Measurements from ENCODE around the gene ZNF500. TPM values are rescaled to one million over a fixed set of nuclear protein-coding genes. Genes with fewer than 3 reads are reported as not detected.

The ZNF500 gene
- total and polyA plus RNA-seq, 2 of the 4 experiments (the other 2 are of a cell fraction), result 4.5 to 5.9 TPM

GRCh38 chr16:4783951-4784336 lies 17.0 kb upstream of the ZNF500 start:
- Histone ChIP-seq H2BK5ac (ENCODE audit: low read depth, low read length, poor library complexity, severe bottlenecking) (no peak overlapping the region), H3K4me2 (ENCODE audit: low read depth, low read length) (no peak overlapping the region), H2BK15ac (ENCODE audit: low read depth, low read length) (no peak overlapping the region), H3K9me3 (ENCODE audit: control insufficient read depth, insufficient read depth, low read length) (no peaks in the 10 kb centered on the region), H3K4me1 (ENCODE audit: control insufficient read depth, insufficient read depth, low read length) (no peaks in the 10 kb centered on the region), H3K27ac (ENCODE audit: insufficient read depth, low read length) (no peak overlapping the region), H4K91ac (ENCODE audit: insufficient read depth, low read depth, low read length) (no peak overlapping the region), H3K9me1 (ENCODE audit: insufficient read depth, low read length) (no peaks in the 10 kb centered on the region), H2BK120ac (ENCODE audit: low read depth, low read length) (no peak overlapping the region), H4K5ac (ENCODE audit: low read depth, low read length) (no peak overlapping the region), H4K20me1 (ENCODE audit: insufficient read depth, low read length) (no peaks in the 10 kb centered on the region), H3K18ac (ENCODE audit: low read depth, low read length) (no peak overlapping the region), H3K4me3 (ENCODE audit: insufficient read depth, low read depth, low read length) (no peak overlapping the region), H2AK5ac (ENCODE audit: low read depth, low read length) (no peak overlapping the region), H3K9ac (ENCODE audit: low read depth, low read length) (no peak overlapping the region), H4K8ac (ENCODE audit: low read depth in 2 of 2, low read length in 2 of 2) (no peak overlapping the region), H2AFZ (replicated peaks; ENCODE audit: low read length, poor library complexity) (peak overlapping the region; percentile 14), H2AK9ac (replicated peaks; ENCODE audit: low read depth, low read length, poor library complexity) (no peak overlapping the region), H3K4ac (ENCODE audit: low read depth, low read length) (no peak overlapping the region), H3K23ac (ENCODE audit: low read depth, low read length) (no peak overlapping the region), H3K36me3 (ENCODE audit: control insufficient read depth, insufficient read depth, low read length) (no peaks in the 10 kb centered on the region), H2BK20ac (ENCODE audit: low read depth, low read length) (no peak overlapping the region), H3K27me3 (ENCODE audit: control insufficient read depth, insufficient read depth, low read length) (no peaks in the 10 kb centered on the region; the same call in 1 of the 2 replicates), H3K14ac (replicated peaks; ENCODE audit: low read depth, low read length) (no peak overlapping the region), H3K79me1 (ENCODE audit: low read depth in 1 of 2, low read length in 2 of 2) (no peaks in the 10 kb centered on the region), H3K56ac (ENCODE audit: extremely low read depth, insufficient read depth, low read length) (no peak overlapping the region)
- dilution Hi-C loops (cut with HindIII; ENCODE audit: low sequenced_read_pairs, unreplicated experiment), result no loop called here
- in situ Hi-C loops (cut with MboI; ENCODE audit: low sequenced_read_pairs), result no loop called here
- ATAC-seq (ENCODE audit: low read depth), result no peak
- POLR2A ChIA-PET (ENCODE audit: unreplicated experiment), result no interaction called here
- no peak for DNase-seq
- 60% methylated on average over 1 of the region's 16 CpGs; no CpG with 5 or more reads in 1 of the 2 experiments for WGBS, 2 experiments (ENCODE audit: extremely low coverage in 2 of 2, insufficient read length in 1 of 2)
- TF ChIP-seq, protein P1, sequence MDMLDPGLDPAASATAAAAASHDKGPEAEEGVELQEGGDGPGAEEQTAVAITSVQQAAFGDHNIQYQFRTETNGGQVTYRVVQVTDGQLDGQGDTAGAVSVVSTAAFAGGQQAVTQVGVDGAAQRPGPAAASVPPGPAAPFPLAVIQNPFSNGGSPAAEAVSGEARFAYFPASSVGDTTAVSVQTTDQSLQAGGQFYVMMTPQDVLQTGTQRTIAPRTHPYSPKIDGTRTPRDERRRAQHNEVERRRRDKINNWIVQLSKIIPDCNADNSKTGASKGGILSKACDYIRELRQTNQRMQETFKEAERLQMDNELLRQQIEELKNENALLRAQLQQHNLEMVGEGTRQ (IDR thresholded peaks at IDR 0.05; ENCODE audit: low read depth, low read length), result no peak
- TF ChIP-seq ELK1 (IDR thresholded peaks at IDR 0.05; ENCODE audit: borderline replicate concordance, low read depth, low read length), result no peak
- TF ChIP-seq, protein P2, sequence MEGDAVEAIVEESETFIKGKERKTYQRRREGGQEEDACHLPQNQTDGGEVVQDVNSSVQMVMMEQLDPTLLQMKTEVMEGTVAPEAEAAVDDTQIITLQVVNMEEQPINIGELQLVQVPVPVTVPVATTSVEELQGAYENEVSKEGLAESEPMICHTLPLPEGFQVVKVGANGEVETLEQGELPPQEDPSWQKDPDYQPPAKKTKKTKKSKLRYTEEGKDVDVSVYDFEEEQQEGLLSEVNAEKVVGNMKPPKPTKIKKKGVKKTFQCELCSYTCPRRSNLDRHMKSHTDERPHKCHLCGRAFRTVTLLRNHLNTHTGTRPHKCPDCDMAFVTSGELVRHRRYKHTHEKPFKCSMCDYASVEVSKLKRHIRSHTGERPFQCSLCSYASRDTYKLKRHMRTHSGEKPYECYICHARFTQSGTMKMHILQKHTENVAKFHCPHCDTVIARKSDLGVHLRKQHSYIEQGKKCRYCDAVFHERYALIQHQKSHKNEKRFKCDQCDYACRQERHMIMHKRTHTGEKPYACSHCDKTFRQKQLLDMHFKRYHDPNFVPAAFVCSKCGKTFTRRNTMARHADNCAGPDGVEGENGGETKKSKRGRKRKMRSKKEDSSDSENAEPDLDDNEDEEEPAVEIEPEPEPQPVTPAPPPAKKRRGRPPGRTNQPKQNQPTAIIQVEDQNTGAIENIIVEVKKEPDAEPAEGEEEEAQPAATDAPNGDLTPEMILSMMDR (conservative IDR thresholded peaks at IDR 0.05; ENCODE audit: low read depth, low read length), result no peak
- no peak for TF ChIP-seq RAD21 (IDR thresholded peaks at IDR 0.05; ENCODE audit: low read length)
- no peak for TF ChIP-seq MXI1 (IDR thresholded peaks at IDR 0.05; ENCODE audit: borderline replicate concordance, low read depth, low read length)
- TF ChIP-seq BHLHE40 (IDR thresholded peaks at IDR 0.05; ENCODE audit: low read depth, low read length), result no peak
- no peak for TF ChIP-seq FOS (IDR thresholded peaks at IDR 0.05; ENCODE audit: low read depth, low read length)
- TF ChIP-seq POLR2A (IDR thresholded peaks at IDR 0.05; ENCODE audit: low read depth, low read length), result no peak
- TF ChIP-seq MAZ (IDR thresholded peaks at IDR 0.05; ENCODE audit: borderline replicate concordance, low read depth, low read length), result no peak
- no peak for TF ChIP-seq RFX5 (IDR thresholded peaks at IDR 0.05; ENCODE audit: low read depth, low read length)
- no peak for TF ChIP-seq NFE2L2 (IDR thresholded peaks at IDR 0.05; ENCODE audit: low read depth, low read length)
- TF ChIP-seq SMC3 (IDR thresholded peaks at IDR 0.05; ENCODE audit: low read depth, low read length), result no peak
- TF ChIP-seq CEBPB (IDR thresholded peaks at IDR 0.05; ENCODE audit: low read depth, low read length), result no peak
- no peak for TF ChIP-seq RCOR1 (IDR thresholded peaks at IDR 0.05; ENCODE audit: insufficient replicate concordance, low read length)
- no peak for TF ChIP-seq MAFK (IDR thresholded peaks at IDR 0.05; ENCODE audit: low read depth, low read length)
- no peak for TF ChIP-seq CHD1 (IDR thresholded peaks at IDR 0.05; ENCODE audit: low read depth, low read length)
- no TSS peak for BruUV-seq (replicated peaks)
- CTCF ChIA-PET, result no interaction called here
- intact Hi-C loops (cut with micrococcal nuclease), result no loop called here
